Measurements from ENCODE around the gene CST9L.

CST9L gene

GRCh38 chr20:23568320-23568970, at the start of gene CST9L:
Gene CST9L (minus strand): TSS chr20:23568484. CDS start chr20:23568450, 34 bp downstream.
- DNase-seq: no peak

GRCh38 chr20:23614163-23614562, 45.9 kb upstream of the CST9L start:
- DNase-seq: no peak

- no peak for DNase-seq
Observed at GRCh38 chr20:23613676-23614075, 45.4 kb upstream of the CST9L start.

DNA sequence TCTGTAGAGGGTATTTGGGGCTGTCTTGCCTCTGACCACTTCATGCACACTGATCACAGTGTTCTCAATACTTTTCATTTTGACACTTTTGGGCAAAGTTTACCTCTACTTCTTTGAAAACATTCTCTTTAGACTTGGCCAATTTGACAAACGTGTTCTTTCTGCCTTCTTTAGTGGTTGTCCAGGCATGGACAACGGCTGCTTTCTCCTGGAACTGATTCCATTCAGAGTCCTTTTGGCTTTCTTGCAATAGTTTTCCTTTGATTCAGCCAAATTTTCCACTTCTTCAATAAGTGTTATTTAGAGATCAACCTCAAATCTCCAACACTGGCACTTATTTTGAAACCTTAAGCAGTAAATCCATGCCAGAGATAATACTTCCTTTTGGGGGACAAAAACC, 44.1 kb upstream of the CST9L start:
- DNase-seq: no peak

DNA sequence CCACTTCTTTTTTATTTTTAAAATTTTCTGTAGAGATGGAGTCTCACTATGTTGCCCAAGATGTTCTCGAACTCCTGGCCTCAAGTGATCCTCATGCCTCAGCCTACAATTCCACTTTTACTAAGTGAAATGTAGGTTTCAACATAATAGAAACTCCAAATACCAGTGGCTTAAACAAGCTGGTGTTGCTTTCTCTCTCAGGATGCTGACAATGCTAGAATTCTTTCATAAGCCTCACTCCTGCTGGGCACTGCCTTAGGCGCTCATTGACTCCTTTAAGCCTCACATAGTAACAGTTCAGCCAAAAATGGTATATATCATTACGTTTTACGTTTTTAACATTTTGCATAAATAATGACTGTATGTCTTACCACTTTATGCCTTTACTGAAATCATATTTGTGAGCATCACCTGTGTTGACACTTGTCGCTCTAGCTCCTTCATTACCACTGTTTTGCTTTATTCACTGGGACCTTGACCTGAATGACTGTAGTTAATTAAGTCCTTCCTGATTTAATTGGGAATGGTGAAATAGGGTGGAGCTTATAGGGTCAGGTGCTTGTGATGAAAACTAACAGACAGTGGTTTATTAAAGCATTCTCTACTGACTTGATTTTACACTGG, 41.3 kb upstream of the CST9L start:
- DNase-seq: no peak

DNA sequence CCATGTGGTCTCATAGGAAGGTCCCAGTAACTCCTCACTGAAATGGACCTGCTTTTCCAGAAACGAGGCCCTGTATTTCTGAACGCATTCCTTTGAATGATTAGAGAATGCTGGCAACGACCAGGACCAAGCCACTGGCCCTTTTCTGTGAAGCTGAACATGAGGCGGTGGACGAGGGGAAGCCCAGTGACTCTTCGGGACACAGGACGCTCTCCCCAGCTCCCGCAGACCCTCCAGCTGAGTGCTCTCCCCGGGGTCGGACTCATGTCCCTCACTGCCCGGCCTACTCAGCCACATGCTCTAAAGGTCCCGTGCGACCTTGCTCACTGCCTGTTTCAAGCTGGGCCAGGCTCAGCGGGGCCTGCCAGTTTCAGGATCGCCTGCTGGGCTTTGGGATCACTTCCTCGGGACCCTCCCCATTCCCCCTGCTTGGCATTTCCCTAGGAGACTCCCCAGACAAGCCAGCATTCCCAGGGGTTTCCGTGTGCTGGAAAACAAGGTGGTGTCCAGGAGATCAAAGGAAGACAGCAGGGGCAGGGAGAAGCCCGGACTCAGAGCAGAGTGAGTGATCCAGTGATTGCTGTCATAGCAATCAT, 40.1 kb upstream of the CST9L start:
- no peak for DNase-seq

DNA sequence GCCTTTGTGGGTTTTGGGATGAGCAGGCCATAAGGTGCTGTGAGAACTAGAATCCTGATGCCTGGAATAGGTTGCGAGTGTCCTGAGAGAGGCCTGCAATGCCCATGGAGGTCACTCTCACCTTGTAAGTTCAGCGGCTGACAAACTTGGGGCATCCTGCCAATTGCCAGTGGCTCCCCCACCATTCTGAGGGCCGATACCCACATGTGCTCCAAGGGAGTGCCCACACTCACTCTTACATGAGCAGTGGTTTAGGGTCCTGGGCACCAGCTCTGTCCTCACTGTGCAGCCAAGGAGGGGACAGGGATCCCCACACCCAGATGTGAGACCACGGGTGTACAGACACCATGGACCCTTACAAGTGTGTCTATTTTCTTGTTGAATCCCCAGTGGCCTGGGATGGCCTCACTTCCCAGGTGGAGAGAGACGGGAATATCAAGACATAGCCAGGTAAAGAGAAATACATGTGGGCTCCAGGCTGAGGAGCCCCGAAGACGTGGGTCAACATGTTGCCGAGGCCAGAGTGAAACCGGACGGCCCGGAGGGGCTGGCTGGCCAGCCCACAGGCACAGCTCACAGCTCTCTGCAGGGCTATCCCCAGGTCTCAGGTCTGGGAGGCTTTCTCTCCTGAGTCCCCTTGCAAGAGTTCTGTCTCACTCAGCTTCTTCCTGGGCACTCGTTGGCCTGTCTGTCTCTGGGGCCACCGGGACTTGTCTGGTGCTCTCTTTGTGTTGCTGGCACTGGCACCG, 39.4 kb upstream of the CST9L start:
- no peak for DNase-seq

DNA sequence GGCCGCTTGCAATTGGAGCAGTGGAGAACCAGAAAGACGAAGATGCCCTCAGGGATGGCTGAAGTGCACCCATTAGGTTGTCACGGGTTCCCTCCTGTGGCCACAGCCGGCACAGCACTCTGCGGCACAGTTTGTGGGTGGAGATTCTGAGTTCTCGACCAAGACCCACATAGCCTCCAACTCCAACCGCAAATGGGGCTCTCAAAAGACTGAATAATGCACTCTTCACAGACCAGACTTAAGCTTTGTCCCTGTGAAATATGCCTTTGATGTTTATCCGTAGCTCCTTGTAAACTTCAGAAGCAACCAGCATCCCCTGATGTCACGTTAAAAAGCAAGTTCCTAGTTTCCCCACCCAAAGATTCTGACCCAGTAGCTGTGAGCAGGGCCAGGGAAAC, 38.4 kb upstream of the CST9L start:
- DNase-seq: peak; percentile 61

GRCh38 chr20:23605867-23606651, 37.8 kb upstream of the CST9L start, which contains the start of gene CST9:
Gene CST9 (minus strand): TSS chr20:23605917. CDS start chr20:23605864, 53 bp downstream.
- no peak for DNase-seq

- DNase-seq: no peak
Observed at GRCh38 chr20:23604306-23604705, 36.0 kb upstream of the CST9L start.

- no peak for DNase-seq
Observed at GRCh38 chr20:23603321-23603720, 35.0 kb upstream of the CST9L start.

- no peak for DNase-seq
Observed at GRCh38 chr20:23602699-23603098, 34.4 kb upstream of the CST9L start.

GRCh38 chr20:23602241-23602640, 34.0 kb upstream of the CST9L start:
- DNase-seq: no peak

DNA sequence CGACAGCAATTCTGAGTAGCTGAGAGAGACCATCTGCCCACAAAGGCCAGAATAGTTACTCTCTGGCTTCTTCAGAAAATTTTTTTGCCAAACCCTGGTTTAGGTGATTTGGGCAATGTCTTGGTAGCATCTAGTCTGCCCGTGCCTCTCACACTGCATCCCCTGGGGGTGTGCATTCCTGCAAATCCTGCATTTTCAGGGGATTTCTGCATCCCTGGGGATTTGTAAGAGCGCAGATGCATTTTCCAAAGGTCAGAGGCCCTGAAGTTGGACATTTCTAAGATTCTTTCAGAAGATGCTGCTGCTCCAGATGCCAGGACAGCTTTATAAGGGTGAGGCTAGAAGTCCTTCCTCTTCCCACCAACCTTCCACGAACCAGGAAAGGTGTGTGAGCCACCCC, 33.4 kb upstream of the CST9L start:
- DNase-seq: no peak

- no peak for DNase-seq
Observed at GRCh38 chr20:23598481-23598880, 30.2 kb upstream of the CST9L start.

DNA sequence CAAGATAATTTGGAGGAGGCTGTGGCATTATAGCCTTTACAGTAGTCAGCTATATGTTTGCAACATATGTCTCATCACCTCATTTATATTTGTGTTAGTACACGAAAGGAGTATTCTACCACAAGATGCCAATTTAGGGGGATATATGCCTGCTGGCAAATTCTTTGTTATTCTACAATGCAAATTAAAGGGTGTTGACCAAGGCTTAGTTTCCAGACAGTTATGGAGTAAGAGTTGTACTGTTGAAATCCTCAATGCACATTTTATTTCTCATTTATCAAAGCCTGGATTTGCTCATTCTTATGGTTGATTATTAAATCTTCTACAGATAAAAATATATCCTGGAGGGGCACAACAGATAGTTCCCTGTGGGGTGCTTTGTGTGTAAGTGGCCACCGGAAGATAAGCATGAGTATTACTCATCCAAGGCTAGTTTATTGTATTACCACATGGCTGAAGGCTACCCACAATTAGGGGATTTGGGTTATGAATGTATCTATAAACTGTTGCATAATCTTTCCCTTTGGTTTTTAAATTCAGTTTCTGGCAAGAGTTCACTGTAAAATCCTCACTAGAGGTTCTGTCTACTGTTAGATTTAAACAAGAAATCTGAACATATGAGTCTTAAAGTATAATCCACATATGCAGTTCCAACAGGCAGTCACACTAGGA, 28.4 kb upstream of the CST9L start:
- no peak for DNase-seq

DNA sequence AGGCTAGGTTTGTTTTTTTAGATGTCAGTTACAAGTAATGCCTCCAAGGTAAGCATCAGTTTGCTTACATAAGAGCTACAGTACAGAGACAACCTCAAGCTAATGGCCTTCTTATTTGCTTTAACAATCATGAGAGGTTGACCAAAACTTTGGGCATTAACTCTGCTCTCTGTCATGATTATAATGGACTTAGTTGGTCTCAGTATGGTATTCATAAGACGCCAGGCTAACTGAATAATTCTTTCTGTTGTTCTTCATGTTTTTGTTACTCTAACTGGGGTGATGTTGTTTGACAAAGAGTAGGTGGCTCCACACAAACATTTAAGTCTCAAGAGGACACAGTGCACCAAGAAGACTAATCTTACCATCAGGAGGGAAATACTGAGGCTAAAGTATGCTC, 27.7 kb upstream of the CST9L start:
- no peak for DNase-seq

DNA sequence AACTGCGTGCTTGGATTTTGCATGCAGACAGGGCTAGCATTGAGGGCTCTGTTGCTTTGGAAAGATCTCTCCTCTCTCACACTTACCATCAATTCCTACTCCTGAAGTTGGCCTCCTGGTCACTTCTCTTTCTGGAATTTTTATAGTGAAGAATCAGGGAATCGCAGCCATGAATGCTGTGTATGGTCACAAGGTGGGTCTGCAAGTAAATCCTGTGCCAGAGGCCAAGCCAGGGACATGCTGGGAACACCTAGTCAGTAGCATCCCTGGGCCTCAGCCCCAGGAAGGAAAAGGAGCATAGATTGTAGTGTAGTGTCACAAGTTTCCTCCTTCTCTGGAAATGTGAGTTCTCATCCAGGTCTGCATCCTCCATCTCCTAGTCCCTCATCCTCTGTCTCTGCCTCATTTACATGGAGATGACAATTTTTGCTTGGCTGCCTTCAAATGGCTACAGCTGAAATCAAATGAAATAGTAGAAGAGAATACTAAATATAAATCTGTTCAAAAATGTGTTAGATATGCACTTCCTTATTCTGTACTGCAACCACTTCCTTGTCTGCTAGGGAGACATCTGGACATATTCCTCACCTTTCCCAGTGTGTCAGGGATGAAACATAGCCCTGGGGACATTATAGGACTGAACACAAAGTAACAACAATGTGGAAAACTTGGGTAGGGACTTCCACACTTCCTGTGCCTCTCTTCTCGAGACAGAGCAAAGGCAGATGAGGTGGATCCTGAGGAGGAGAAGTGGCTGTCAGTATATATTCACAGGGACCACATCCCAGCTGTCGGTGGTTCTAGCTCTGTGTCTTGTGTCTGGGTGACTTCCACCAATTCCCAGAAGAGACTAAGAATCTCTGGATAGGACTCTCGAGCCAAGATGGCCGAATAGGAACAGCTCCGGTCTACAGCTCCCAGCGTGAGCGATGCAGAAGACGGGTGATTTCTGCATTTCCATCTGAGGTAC, 20.4 kb upstream of the CST9L start:
- DNase-seq: no peak

- no peak for DNase-seq
Observed at GRCh38 chr20:23587631-23588030, 19.3 kb upstream of the CST9L start.

DNA sequence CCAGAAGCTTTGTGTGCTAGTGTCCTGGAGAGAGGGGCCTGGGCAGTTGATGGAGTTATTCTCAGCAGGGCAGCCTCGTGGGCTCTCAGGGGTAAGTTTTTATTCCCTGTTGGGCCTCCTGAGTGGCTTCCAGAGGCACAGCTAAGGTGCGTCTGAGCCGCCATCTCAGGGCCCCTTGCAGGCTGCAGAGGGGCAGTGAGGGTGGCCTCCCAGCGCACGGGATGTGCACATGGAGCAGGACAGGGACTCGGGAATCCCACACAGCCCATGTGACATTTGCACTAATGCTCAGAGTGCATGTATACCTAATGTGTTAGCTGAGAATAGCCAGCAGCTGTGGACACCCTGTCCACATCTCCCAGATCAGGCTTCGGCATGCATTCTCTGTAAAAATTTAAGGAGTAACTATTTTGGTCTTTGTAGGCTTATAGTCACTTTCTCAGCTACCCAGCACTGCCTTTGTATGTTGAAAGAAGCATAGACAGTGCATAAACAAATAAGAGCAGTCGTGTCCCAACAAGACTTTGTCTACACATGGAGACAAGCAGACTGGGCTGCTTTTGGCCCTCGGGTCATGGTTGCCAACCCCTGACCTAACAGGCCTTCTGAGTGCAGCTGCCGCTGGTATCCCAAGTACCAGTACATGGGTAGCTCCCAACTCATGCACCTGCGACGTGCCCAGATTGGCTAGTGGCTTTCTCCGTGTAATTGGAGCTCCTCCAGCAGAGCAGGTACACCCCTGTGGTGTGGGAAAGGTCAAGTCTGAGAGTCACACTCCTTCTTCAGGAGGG, 18.6 kb upstream of the CST9L start:
- no peak for DNase-seq
